A673 (cell line): ENCODE results near the gene EIF2B5.
"Not testable (repeated sequence)": the region's sequence is repeated elsewhere in the genome, so short reads cannot be mapped to it uniquely, and the experiment has no call there.

ENCODE experiments used
- CTCF ChIP-seq: fragments of 300-800, 200-600 bp; sonication (generic); conservative IDR thresholded peaks from 2 replicates; pipeline ENCODE4 v1.5.1; 2017; ENCODE audit warnings: low read depth, mild to moderate bottlenecking, antibody characterized with exemption, low read length, moderate library complexity, mixed read lengths
- EZH2 ChIP-seq: fragments of 200-600 bp; sonication (generic); IDR thresholded peaks from 2 replicates; pipeline ENCODE4 v1.6.1; 2017; ENCODE audit warnings: borderline replicate concordance, low read depth, mild to moderate bottlenecking, mixed read lengths, antibody characterized with exemption, low read length; ENCODE audit not compliant: poor library complexity, severe bottlenecking

- TF ChIP-seq CTCF, EZH2: not testable (repeated sequence)
These were observed 14.1 kb upstream of the EIF2B5 start for GRCh38 chr3:184121031-184121430.
